CD4-positive, CD25-positive, alpha-beta regulatory T cell (primary cell): ENCODE measurements around the gene PNKD. TPM values are rescaled to one million over a fixed set of nuclear protein-coding genes. Genes with fewer than 3 reads are reported as not detected.

ENCODE experiments used
- ATAC-seq, 2 donors: fragments of 150-1000 bp; cut with Tn5 transposase; one replicate each; pipeline ENCODE4 v1.10.0; 2021; ENCODE audit warnings: low read depth in 2 of 2, moderate number of reproducible peaks in 2 of 2, moderate library complexity in 1 of 2
- DNase-seq, 3 donors: peaks; one replicate each; pipeline versions ENCODE4 v3.0.0 to v3.0.0-alpha.2; 2012 to 2022; ENCODE audit warnings: mixed read lengths in 1 of 3
- H3K27ac ChIP-seq: one replicate; pipeline ENCODE4 v1.7.0; 2013; ENCODE audit warnings: mild to moderate bottlenecking, low read length; ENCODE audit not compliant: insufficient read depth, poor library complexity, severe bottlenecking
- H3K27me3 ChIP-seq: one replicate; pipeline ENCODE4 v1.7.0; 2013; ENCODE audit warnings: low read length; ENCODE audit not compliant: control insufficient read depth, insufficient read depth
- H3K36me3 ChIP-seq: one replicate; pipeline ENCODE4 v1.7.0; 2013; ENCODE audit warnings: mild to moderate bottlenecking, low read length, moderate library complexity; ENCODE audit not compliant: control insufficient read depth, insufficient read depth
- H3K4me1 ChIP-seq: 2 replicates; pipeline ENCODE4 v1.7.0; 2013; ENCODE audit warnings: mild to moderate bottlenecking, low read length; ENCODE audit not compliant: insufficient read depth, control insufficient read depth, poor library complexity, severe bottlenecking
- H3K4me3 ChIP-seq: one replicate; pipeline ENCODE4 v1.7.0; 2013; ENCODE audit warnings: low read depth, mild to moderate bottlenecking, low read length, moderate library complexity
- H3K9me3 ChIP-seq, 2 experiments: 1 replicate in 1 of 2; 2 replicates in 1 of 2; pipeline ENCODE4 v1.7.0; 2013; ENCODE audit warnings: low read length in 2 of 2, mild to moderate bottlenecking in 1 of 2, moderate library complexity in 1 of 2; ENCODE audit not compliant: control insufficient read depth in 2 of 2
- H3K27ac Mint-ChIP-seq, 3 donors: one replicate each; pipeline ENCODE4 v1.8.0; 2020 to 2022; ENCODE audit warnings: mild to moderate bottlenecking in 3 of 3, mixed read lengths in 3 of 3, moderate library complexity in 2 of 3
- H3K27me3 Mint-ChIP-seq: one replicate; pipeline ENCODE4 v1.8.0; 2022; ENCODE audit warnings: mild to moderate bottlenecking, mixed read lengths
- H3K36me3 Mint-ChIP-seq: one replicate; pipeline ENCODE4 v1.8.0; 2020; ENCODE audit warnings: mixed read lengths
- H3K4me1 Mint-ChIP-seq, 4 donors: one replicate each; pipeline ENCODE4 v1.8.0; 2020 to 2022; ENCODE audit warnings: mixed read lengths in 4 of 4, mild to moderate bottlenecking in 1 of 4
- H3K4me3 Mint-ChIP-seq, 4 donors: one replicate each; pipeline ENCODE4 v1.8.0; 2020 to 2022; ENCODE audit warnings: mild to moderate bottlenecking in 4 of 4, mixed read lengths in 4 of 4, moderate library complexity in 3 of 4
- H3K9me3 Mint-ChIP-seq, 7 donors: one replicate each; pipeline ENCODE4 v1.8.0; 2020 to 2022; ENCODE audit warnings: mixed read lengths in 7 of 7, mild to moderate bottlenecking in 3 of 7, moderate library complexity in 2 of 7
- polyA plus RNA-seq, 4 donors: library from polyadenylated mRNA; unstranded; fragments of 300-500 nt; fragmentation: Illumina TruSeq; gene quantifications; one replicate each; pipeline ENCODE4 v1.2.3, GENCODE V29; 2021
- total RNA-seq: library from RNA; stranded (reverse); gene quantifications from one replicate; pipeline ENCODE4 v1.2.3, GENCODE V29; 2022

PNKD gene
- total and polyA plus RNA-seq, 5 donors from 2014 or later: 21.9 to 107 (median 98.0) TPM

DNA sequence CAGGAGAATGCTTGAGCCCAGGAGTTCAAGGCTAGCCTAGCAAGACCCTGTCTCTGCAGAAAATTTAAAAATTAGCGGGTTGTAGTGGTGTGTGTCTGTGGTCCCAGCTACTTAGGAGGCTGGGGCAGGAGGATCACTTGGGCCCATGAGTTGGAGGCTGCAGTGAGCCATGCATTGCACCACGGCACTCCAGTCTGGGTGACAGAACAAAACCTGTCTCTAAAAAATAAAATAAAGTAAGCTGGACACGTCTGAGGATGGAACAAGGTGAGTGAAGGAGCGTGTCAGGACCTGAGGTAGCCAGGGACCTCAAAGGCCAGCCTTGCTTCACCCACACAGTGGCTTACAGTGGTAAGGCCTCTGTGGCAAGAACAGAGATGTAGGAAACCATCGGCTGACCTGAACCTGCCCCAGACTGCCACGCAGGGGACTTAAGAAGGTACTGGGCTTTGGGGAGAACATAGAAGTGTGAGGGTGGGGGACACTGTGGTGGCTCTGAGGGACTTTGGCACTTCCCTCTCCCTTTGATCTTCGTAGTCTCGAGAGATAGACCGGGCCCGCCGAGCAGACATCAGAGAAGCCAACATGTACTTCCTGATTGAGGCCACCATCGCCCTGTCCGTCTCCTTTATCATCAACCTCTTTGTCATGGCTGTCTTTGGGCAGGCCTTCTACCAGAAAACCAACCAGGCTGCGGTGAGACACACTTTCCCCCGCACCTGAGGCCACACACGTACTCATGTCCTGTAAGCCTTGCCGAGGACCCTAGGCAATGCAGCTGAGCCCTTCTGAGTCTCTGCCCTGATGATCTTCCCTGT, 119.2 kb downstream of the PNKD start:
- no peaks in the 10 kb centered on the region for H3K36me3 Mint-ChIP-seq

DNA sequence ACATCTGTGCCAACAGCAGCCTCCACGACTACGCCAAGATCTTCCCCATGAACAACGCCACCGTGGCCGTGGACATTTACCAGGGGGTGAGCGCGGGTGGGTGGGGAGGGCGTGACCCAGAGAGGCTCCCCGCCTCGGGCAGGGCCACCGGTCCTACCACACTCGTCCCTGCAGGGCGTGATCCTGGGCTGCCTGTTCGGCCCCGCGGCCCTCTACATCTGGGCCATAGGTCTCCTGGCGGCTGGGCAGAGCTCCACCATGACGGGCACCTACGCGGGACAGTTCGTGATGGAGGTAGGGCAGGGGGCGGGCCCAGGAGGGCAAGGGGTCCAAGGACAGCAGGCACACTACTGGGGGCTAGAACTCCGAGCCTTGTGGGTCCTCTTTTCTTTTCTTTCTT, 120.9 kb downstream of the PNKD start:
- H3K4me3 ChIP-seq: no peak overlapping the region
- H3K27ac Mint-ChIP-seq: no peak overlapping the region
- H3K4me1 Mint-ChIP-seq: peaks cover 0 to 25% (median 12%) of the 10 kb centered on the region in 4 donors
- no peaks in the 10 kb centered on the region for H3K36me3 Mint-ChIP-seq
- ATAC-seq (no peak), DNase-seq (no peak)
- peak overlapping the region in 1 of 4 donors; percentile 51 for H3K4me3 Mint-ChIP-seq
- no peaks in the 10 kb centered on the region for H3K36me3 ChIP-seq
- peaks cover 11% of the 10 kb centered on the region for H3K27me3 Mint-ChIP-seq
- peaks cover 0 to 1% (median 0%) of the 10 kb centered on the region in 7 donors for H3K9me3 Mint-ChIP-seq
- no peaks in the 10 kb centered on the region for H3K9me3 ChIP-seq
- H3K27ac ChIP-seq: no peak overlapping the region
- H3K27me3 ChIP-seq: no peaks in the 10 kb centered on the region
- peaks cover 24% of the 10 kb centered on the region for H3K4me1 ChIP-seq

More for the DNA sequence above, 119.2 kb downstream of the PNKD start:
- Histone ChIP-seq H3K27me3 (no peaks in the 10 kb centered on the region), H3K4me1 (peaks cover 10% of the 10 kb centered on the region), H3K4me3 (no peak overlapping the region), H3K9me3 (no peaks in the 10 kb centered on the region), H3K36me3 (no peaks in the 10 kb centered on the region), H3K27ac (no peak overlapping the region)
- Mint-ChIP-seq H3K4me1 (peaks cover 0 to 13% (median 10%) of the 10 kb centered on the region in 4 donors), H3K27me3 (peaks cover 11% of the 10 kb centered on the region), H3K27ac (no peak overlapping the region), H3K4me3 (no peak overlapping the region), H3K9me3 (no peaks in the 10 kb centered on the region)
- DNase-seq (no peak), ATAC-seq (no peak)

DNA sequence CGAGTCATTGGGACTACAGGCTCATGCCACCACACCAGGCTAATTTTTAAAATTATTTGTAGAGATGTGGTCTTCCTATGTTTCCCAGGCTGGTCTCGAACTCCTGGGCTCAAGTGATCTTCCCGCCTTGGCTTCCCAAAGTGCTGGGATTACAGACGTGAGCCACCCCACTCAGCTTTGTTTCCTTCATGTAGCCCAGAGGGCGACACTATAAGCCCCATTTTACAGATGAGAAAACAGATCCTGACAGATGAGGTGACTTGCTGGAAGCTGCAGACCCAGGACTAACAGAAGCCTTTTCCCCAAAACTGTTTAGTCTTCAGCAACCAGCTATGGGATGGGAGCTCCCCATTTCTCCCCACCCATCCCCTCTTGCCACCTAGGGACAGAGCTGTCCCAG, 122.1 kb downstream of the PNKD start:
- no peak overlapping the region for H3K27ac ChIP-seq
- peaks cover 0 to 34% (median 14%) of the 10 kb centered on the region in 4 donors for H3K4me1 Mint-ChIP-seq
- no peaks in the 10 kb centered on the region for H3K36me3 Mint-ChIP-seq
- H3K27me3 Mint-ChIP-seq: peaks cover 13% of the 10 kb centered on the region
- H3K4me3 Mint-ChIP-seq: peak overlapping the region in 1 of 4 donors; percentile 53
- H3K4me1 ChIP-seq: peaks cover 36% of the 10 kb centered on the region
- no peak overlapping the region for H3K4me3 ChIP-seq
- no peaks in the 10 kb centered on the region for H3K36me3 ChIP-seq
- no peaks in the 10 kb centered on the region for H3K9me3 ChIP-seq
- H3K27ac Mint-ChIP-seq: peak overlapping the region in 1 of 3 donors; percentile 32
- DNase-seq (no peak), ATAC-seq (no peak)
- H3K9me3 Mint-ChIP-seq: peaks cover 0 to 3% (median 0%) of the 10 kb centered on the region in 7 donors
- H3K27me3 ChIP-seq: no peaks in the 10 kb centered on the region

DNA sequence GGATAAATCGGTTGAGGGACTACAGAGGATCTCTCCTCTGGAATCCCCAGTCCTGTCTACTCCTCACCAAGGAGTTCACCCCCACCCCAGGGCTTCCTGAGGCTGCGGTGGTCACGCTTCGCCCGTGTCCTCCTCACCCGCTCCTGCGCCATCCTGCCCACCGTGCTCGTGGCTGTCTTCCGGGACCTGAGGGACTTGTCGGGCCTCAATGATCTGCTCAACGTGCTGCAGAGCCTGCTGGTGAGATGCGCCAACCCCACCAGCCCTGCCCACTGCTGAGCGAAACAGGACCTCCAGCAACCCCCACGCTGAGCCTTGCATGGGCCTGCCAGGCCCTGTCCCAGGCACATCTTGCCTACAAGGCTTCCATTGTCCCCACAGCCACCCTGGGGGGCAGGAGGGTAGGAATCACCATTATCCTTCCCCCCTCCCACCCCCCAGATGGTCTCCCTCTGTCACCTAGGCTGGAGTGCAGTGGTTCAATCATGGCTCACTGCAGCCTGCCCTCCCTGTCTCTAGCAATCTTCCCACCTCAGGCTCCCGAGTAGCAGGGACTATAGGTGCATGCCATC, 122.7 kb downstream of the PNKD start:
- Histone ChIP-seq H3K27me3 (no peaks in the 10 kb centered on the region), H3K9me3 (no peaks in the 10 kb centered on the region), H3K36me3 (no peaks in the 10 kb centered on the region), H3K4me3 (no peak overlapping the region), H3K27ac (no peak overlapping the region), H3K4me1 (peaks cover 38% of the 10 kb centered on the region)
- H3K9me3 Mint-ChIP-seq: peaks cover 0 to 3% (median 0%) of the 10 kb centered on the region in 7 donors
- ATAC-seq (no peak), DNase-seq (no peak)
- peak overlapping the region in 1 of 3 donors; percentile 32 for H3K27ac Mint-ChIP-seq
- peak overlapping the region in 1 of 4 donors; percentile 77 for H3K4me3 Mint-ChIP-seq
- H3K27me3 Mint-ChIP-seq: peaks cover 13% of the 10 kb centered on the region
- peaks cover 0 to 38% (median 18%) of the 10 kb centered on the region in 4 donors for H3K4me1 Mint-ChIP-seq
- H3K36me3 Mint-ChIP-seq: no peaks in the 10 kb centered on the region

DNA sequence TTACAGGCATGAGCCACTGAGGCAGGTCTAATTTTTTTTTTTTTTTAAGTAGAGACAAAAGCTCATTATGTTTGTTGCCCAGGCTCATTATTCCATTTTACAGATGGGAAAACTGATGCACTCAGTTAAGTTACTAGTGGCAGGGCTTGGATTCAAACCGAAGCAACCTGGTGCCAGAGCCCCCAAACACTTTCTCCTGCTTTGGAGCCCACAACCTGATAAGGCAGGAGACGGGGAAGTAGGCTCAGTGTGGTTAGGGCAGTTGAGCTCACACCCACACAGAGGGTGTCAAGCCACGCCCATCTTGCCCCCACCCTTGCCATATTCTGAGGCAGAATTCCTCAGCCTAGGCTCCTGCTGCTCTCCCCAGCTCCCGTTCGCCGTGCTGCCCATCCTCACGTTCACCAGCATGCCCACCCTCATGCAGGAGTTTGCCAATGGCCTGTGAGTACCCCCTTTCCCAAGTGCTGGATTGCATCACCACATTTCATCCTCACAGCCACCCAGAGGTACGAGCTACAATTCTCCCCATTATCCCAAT, 123.5 kb downstream of the PNKD start:
- Histone ChIP-seq H3K9me3 (no peaks in the 10 kb centered on the region), H3K36me3 (no peaks in the 10 kb centered on the region), H3K4me3 (no peak overlapping the region), H3K4me1 (peaks cover 46% of the 10 kb centered on the region), H3K27me3 (no peaks in the 10 kb centered on the region), H3K27ac (peak overlapping the region; percentile 5)
- H3K27me3 Mint-ChIP-seq: peaks cover 13% of the 10 kb centered on the region
- H3K9me3 Mint-ChIP-seq: peaks cover 0 to 3% (median 0%) of the 10 kb centered on the region in 7 donors
- DNase-seq: no peak
- no peaks in the 10 kb centered on the region for H3K36me3 Mint-ChIP-seq
- ATAC-seq: no peak
- H3K27ac Mint-ChIP-seq: no peak overlapping the region
- H3K4me3 Mint-ChIP-seq: peak overlapping the region in 1 of 4 donors; percentile 40
- H3K4me1 Mint-ChIP-seq: peaks cover 0 to 38% (median 18%) of the 10 kb centered on the region in 4 donors

DNA sequence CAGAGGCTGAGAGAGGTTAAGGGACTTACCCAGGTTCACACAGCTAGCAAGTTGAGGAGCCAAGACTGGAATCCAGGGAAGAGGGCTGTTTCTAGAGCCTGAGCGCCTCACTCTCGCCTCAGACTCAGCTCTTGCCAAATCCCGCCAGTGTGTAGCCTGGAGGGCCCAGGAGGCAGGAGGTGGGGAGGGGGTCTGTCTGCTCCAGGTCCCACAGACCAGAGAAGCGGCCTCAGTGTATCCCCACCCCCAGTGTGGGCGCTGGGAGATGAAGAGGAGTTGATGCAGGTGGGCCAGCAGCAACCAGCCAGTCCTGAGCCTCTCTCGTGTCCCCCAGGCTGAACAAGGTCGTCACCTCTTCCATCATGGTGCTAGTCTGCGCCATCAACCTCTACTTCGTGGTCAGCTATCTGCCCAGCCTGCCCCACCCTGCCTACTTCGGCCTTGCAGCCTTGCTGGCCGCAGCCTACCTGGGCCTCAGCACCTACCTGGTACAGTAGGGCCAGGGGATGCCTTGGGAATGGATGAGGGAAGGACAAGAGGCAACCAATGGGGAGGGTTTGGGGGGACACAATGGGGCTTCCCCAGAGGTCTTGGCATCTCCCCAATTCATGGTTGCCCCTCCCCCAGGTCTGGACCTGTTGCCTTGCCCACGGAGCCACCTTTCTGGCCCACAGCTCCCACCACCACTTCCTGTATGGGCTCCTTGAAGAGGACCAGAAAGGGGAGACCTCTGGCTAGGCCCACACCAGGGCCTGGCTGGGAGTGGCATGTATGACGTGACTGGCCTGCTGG, 124.2 kb downstream of the PNKD start:
- Mint-ChIP-seq H3K27ac (peak overlapping the region in 2 of 3 donors; percentile 63 to 71), H3K9me3 (peaks cover 0 to 3% (median 0%) of the 10 kb centered on the region in 7 donors), H3K4me1 (peaks cover 0 to 38% (median 18%) of the 10 kb centered on the region in 4 donors), H3K36me3 (no peaks in the 10 kb centered on the region), H3K4me3 (peak overlapping the region in 2 of 4 donors; percentile 65 to 97), H3K27me3 (peaks cover 13% of the 10 kb centered on the region)
- DNase-seq: no peak
- Histone ChIP-seq H3K9me3 (no peaks in the 10 kb centered on the region), H3K36me3 (no peaks in the 10 kb centered on the region), H3K4me1 (peaks cover 53% of the 10 kb centered on the region), H3K27me3 (no peaks in the 10 kb centered on the region), H3K27ac (peak overlapping the region; percentile 23), H3K4me3 (no peak overlapping the region)
- ATAC-seq: no peak

DNA sequence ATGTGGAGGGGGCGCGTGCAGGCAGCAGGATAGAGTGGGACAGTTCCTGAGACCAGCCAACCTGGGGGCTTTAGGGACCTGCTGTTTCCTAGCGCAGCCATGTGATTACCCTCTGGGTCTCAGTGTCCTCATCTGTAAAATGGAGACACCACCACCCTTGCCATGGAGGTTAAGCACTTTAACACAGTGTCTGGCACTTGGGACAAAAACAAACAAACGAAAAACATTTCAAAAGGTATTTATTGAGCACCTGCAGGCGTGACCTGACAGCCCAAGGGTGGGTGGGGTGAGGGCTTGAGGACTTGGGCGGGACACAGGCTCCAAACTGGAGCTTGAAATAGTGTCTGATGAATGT, 124.7 kb downstream of the PNKD start:
- Mint-ChIP-seq H3K27me3 (peaks cover 10% of the 10 kb centered on the region), H3K4me3 (peak overlapping the region in 3 of 4 donors; percentile 46 to 97 (median 85)), H3K27ac (peak overlapping the region in 1 of 3 donors; percentile 71), H3K4me1 (peaks cover 0 to 38% (median 18%) of the 10 kb centered on the region in 4 donors), H3K9me3 (peaks cover 0 to 3% (median 0%) of the 10 kb centered on the region in 7 donors), H3K36me3 (no peaks in the 10 kb centered on the region)
- Histone ChIP-seq H3K4me3 (no peak overlapping the region), H3K27me3 (no peaks in the 10 kb centered on the region), H3K4me1 (peaks cover 54% of the 10 kb centered on the region), H3K36me3 (no peaks in the 10 kb centered on the region), H3K9me3 (no peaks in the 10 kb centered on the region), H3K27ac (peak overlapping the region; percentile 23)
- DNase-seq: no peak
- no peak for ATAC-seq
